ENCODE results near the gene NSMCE1. TPM values are rescaled to one million over a fixed set of nuclear protein-coding genes. Genes with fewer than 3 reads are reported as not detected.

The NSMCE1 gene
- total RNA-seq, 1 donor: 29.5 TPM

DNA sequence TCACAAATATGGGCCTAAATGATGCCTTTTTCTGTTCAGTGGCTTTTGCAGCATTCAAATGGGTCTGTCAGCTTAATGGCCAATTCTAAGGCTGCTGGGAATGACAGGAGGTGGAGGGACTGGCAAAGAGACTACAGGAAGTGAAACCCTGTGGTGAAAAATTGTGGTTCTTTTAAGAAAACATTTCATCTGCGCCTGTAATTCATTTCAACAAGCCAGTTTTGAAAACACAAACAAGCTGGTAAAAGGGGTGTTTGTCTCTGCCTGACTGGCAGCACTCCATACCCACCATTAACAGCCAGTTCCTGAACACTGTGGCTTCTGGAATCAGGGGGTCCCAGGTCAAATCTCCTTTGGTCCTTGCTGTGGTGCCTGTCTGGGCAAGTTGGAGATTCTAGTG, 68.8 kb downstream of the NSMCE1 start:
- peaks cover 68% of the 10 kb centered on the region for H3K4me1 ChIP-seq (ENCODE audit: insufficient read depth, low read length)
- H3K4me3 ChIP-seq (ENCODE audit: low read length): no peak overlapping the region
- H3K27me3 ChIP-seq (ENCODE audit: insufficient read depth, low read length): no peaks in the 10 kb centered on the region
- no peaks in the 10 kb centered on the region for H3K9me3 ChIP-seq (ENCODE audit: low read depth, low read length)

DNA sequence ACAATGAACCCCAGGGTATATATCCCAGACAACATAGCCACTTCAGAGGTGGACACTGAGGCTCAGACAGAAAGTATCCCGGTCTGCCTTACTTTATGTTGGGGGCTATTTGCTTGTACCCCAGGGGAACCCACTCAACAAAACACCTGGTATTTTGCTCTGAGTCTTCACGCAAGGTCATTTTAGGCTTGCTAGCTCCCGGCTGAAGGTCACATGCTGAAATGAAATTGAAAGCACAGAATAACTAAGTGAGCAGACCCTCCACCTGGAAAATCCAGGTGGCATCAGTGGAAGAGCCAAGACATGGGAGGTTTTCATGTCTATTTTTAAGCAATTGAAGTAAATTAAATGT, 69.4 kb downstream of the NSMCE1 start:
- Histone ChIP-seq H3K27me3 (ENCODE audit: insufficient read depth, low read length) (no peaks in the 10 kb centered on the region), H3K9me3 (ENCODE audit: low read depth, low read length) (no peaks in the 10 kb centered on the region), H3K4me1 (ENCODE audit: insufficient read depth, low read length) (peaks cover 62% of the 10 kb centered on the region), H3K4me3 (ENCODE audit: low read length) (no peak overlapping the region)

DNA sequence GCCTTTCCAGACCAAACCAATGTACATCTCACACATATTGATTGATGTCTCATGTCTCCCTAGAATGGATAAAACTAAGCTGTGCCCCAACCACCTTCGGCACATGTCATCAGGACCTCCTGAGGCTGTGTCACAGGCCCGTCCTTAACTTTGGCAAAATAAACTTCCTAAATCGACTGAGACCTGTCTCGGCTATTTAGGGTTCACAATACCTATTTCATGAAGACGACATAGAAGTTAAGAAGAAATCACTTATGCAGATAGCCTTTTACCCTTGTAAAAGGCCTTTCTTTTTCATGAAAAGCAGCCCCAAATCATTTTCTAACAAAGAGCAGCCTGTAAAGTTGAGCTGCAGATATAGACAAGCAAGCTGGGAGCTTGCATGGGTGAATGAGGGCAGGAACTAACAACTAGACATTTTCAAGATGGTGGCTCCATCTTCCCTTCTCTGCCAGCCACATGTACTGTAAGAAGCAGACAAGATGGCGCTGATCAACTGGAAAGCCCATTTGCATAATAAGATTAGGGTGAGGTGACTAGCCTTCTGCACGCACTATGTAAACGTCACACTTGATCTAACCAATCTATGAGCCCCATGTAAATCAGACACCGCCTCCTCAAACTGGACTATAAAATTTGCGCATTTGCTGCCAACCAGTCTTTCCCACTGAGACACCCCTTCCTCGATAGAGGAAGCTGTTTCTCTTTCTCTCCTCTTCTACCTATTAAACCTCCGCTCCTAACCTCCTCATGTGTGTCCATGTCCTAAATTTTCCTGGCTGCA, 69.9 kb downstream of the NSMCE1 start:
- H3K4me3 ChIP-seq (ENCODE audit: low read length): no peak overlapping the region

DNA sequence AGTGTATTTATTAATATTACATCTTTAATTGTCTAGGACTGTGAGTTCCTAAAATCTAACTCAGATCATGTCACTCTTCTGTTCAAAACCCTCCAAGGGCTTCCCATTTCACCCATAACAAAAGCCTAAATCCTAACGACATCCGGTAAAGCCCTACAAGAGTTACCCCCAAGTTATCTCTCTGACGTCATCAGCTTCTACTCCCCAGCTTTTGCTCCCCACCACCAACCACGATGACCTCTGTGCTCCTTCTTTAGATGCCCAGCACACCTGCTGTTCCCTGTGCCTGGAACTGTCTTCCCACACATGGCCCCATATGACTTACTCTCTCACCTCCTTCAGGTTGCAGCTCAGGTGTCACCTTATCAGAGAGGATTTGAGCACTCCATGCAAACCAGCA, 71.6 kb downstream of the NSMCE1 start:
- no peaks in the 10 kb centered on the region for H3K9me3 ChIP-seq (ENCODE audit: low read depth, low read length)
- no peaks in the 10 kb centered on the region for H3K27me3 ChIP-seq (ENCODE audit: insufficient read depth, low read length)
- H3K4me1 ChIP-seq (ENCODE audit: insufficient read depth, low read length): peaks cover 53% of the 10 kb centered on the region
- no peak overlapping the region for H3K4me3 ChIP-seq (ENCODE audit: low read length)

More for the DNA sequence above, 69.9 kb downstream of the NSMCE1 start:
- peaks cover 60% of the 10 kb centered on the region for H3K4me1 ChIP-seq (ENCODE audit: insufficient read depth, low read length)
- no peaks in the 10 kb centered on the region for H3K27me3 ChIP-seq (ENCODE audit: insufficient read depth, low read length)
- H3K9me3 ChIP-seq (ENCODE audit: low read depth, low read length): no peaks in the 10 kb centered on the region

DNA sequence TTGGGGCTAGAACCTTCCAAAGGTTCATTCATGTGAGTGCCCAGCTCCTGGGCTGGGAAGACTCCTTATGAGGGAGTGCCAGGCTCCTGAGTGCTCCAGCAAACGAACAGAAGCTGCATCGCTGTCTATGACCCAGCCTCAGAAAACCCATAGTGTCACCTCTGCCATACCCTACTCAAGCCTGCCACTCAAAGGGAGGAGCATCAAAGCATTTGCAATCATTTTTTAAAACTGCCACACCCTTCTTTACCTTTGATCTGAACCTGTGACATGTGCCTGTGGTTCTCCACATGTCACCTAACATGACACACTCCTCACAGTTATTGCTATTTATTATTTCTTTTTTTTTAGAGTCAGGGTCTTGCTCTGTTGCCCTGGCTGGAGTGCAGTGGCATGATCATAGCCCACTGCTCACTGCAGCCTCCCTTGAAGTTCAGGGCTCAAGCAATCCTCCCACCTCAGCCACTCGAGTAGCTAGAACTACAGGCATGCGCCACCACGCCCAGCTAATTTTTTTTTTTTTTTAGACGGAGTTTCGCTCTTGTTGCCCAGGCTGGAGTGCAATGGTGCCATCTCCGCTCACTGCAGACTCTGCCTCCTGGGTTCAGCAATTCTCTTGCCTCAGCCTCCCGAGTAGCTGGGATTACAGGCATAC, 72.5 kb downstream of the NSMCE1 start:
- Histone ChIP-seq H3K9me3 (ENCODE audit: low read depth, low read length) (no peaks in the 10 kb centered on the region), H3K4me1 (ENCODE audit: insufficient read depth, low read length) (peaks cover 46% of the 10 kb centered on the region), H3K27me3 (ENCODE audit: insufficient read depth, low read length) (no peaks in the 10 kb centered on the region), H3K4me3 (ENCODE audit: low read length) (no peak overlapping the region)

DNA sequence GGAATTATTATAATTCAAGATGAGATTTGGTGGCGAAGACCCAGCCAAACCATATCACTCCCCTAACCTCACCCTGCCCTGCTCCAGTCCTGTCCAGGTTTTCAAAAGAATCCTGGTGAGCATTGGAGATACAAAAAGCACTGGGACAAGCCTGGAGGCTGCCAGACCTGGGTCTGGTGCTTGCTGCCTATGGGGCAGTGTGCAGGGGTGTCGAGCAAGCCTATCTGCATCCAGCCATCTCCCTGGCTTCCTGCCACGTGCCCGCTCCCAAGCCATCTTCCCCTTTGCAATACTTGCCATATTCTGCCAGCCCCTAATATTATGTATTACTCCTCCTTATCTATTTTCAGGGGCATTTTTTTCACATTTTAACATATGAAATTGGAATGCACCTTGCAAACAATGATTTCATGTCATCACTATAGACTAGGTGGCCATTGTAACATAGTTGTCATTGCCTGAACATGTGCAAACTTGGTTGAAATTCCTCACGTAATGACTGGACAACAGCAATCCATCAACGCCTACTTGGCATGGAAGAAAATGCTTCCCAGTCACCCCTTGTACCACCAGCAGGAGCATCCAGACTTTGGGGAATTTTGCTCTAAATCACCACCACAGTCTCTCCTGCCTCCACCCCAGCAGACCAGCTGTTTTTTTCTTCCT, 73.4 kb downstream of the NSMCE1 start:
- H3K4me1 ChIP-seq (ENCODE audit: insufficient read depth, low read length): peaks cover 45% of the 10 kb centered on the region
- H3K9me3 ChIP-seq (ENCODE audit: low read depth, low read length): no peaks in the 10 kb centered on the region
- no peak overlapping the region for H3K4me3 ChIP-seq (ENCODE audit: low read length)
- H3K27me3 ChIP-seq (ENCODE audit: insufficient read depth, low read length): no peaks in the 10 kb centered on the region

DNA sequence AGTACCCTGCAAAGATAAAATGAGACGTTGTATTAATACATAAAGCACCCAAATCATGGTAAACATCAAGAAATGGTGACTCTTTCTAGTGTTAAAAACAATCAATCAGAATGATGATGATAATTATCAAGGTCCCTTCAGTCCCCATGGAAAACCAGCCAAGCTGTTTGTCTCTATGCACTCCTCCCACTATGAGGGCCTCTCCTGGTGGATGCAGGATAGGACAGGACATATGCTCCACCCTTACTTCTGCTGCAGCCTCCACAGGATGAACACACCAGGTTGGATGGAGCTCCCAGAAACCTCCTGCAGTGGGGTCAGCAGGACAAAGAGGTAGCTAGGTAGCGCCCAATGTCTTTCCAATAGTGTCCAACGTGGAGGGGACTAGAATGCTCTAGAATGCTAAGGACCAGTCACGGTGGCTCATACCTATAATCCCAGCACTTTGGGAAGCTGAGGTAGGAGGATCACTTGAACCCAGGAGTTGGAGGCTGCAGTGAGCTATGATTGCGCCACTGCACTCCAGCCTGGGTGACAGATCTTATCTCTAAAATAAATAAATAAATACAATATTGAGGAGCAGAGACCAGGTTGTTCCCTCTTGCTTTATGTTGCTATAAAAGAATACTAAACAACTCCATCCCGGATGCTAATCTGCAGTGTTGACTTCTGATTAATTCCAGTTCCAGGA, 75.1 kb downstream of the NSMCE1 start:
- Histone ChIP-seq H3K27me3 (ENCODE audit: insufficient read depth, low read length) (no peaks in the 10 kb centered on the region), H3K4me1 (ENCODE audit: insufficient read depth, low read length) (peaks cover 28% of the 10 kb centered on the region), H3K4me3 (ENCODE audit: low read length) (no peak overlapping the region), H3K9me3 (ENCODE audit: low read depth, low read length) (no peaks in the 10 kb centered on the region)

DNA sequence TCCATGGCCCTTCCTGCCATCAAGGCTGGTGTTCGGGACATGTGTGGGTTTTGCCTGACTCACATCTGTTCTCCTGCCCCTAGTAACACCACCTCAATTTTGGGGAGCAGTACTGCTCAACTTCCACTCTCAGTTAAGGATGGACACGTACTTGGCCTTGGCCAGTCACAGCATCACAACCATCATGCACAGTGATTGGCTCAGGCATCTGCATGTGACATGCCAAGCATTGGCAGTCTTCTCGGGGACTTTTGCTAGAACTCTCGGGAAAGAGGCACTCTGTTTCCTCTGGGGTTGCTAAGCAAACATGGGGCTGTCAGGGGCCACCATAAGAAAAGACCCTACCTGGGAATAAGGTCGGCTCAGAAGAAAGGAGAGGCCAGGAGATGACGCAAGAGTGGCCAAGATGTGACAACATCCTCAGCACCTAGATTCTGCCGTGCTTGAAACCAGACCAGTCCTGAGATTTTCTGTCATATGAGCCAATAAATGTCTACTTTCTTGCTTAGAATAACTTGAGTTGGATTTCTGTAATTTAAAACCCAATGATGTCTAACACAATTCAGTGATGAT, 77.1 kb downstream of the NSMCE1 start:
- Histone ChIP-seq H3K27me3 (ENCODE audit: insufficient read depth, low read length) (no peaks in the 10 kb centered on the region), H3K9me3 (ENCODE audit: low read depth, low read length) (no peaks in the 10 kb centered on the region), H3K4me1 (ENCODE audit: insufficient read depth, low read length) (peaks cover 16% of the 10 kb centered on the region), H3K4me3 (ENCODE audit: low read length) (no peak overlapping the region)

DNA sequence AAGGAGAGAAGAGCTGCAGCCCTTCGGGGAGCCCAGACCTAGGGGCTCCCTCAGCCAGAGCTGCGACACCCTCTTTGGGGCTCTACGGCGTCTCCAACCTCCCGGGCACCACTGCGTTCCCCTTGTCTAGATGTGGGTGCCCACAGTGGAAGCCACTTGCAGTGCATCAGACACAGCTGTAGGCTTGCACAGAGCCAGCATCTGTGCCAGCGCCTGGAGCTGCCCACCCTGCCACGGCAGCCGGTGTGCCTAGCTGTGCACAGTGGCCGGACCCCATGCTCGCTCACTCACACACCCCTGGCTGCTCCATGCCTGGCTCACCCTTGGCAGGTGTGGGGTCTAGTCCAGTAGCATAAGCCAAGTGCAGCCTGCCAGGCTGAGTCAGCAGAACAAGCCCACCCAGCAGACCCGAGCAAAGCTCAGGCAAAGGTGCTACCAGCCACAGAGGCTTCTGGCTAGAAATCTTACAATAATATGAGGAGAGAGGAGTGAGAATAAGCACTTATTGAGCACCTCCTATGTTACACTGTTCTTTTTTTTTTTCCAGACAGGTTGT, 78.2 kb downstream of the NSMCE1 start:
- no peaks in the 10 kb centered on the region for H3K27me3 ChIP-seq (ENCODE audit: insufficient read depth, low read length)
- H3K4me3 ChIP-seq (ENCODE audit: low read length): no peak overlapping the region
- H3K9me3 ChIP-seq (ENCODE audit: low read depth, low read length): no peaks in the 10 kb centered on the region
- peaks cover 6% of the 10 kb centered on the region for H3K4me1 ChIP-seq (ENCODE audit: insufficient read depth, low read length)

DNA sequence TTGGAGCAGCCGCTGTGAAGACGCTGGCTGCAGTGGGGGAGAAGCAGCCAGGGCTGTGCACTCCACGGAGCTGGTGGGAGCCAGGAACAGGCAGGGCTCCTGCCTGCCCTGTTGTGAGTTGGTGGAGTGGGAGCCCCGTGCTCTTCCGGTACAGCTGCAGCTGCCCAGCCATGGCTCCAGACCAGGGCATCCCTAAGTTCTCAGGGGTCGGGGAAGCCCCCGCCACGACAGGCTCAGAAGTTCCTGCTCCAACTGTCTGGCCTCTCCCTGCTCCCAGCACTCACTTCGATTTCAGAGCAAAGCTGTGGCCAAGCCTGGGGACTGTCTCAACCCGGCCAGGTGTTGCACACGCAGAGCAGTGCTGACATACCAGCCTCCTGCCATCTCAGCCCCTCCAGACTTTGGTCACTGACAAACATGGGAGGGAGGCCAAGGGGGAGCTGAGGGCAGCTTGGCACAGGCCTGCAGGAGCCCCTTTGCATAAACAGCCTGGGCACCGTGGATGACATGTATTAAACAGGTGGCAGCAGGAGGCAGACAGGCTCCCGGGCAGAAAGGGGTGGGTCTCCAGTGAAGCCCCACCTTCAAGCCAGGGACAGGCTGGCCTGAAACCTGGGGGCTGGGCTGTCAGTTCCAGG, 79.1 kb downstream of the NSMCE1 start:
- H3K27me3 ChIP-seq (ENCODE audit: insufficient read depth, low read length): no peaks in the 10 kb centered on the region
- no peaks in the 10 kb centered on the region for H3K4me1 ChIP-seq (ENCODE audit: insufficient read depth, low read length)
- no peak overlapping the region for H3K4me3 ChIP-seq (ENCODE audit: low read length)
- H3K9me3 ChIP-seq (ENCODE audit: low read depth, low read length): no peaks in the 10 kb centered on the region

DNA sequence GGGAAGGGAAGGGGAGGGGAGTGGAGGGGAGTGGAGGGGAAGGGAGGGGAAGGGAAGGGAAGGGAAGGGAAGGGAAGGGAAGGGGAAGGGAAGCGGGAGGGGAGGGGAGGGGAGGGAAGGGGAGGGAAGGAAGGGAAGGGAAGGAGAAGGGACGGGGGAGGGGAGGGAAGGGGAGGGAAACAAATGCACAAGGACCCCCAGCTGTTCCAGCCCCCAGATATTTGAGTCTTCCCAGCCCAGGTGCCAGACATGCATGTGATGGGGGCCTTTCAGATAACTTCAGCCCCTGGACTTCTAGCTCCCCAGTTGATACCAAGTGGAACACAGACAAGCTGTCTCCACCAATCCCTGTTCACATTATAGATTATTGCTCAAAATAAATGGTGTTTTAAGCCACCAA, 79.9 kb downstream of the NSMCE1 start:
- no peak overlapping the region for H3K4me3 ChIP-seq (ENCODE audit: low read length)
- H3K4me1 ChIP-seq (ENCODE audit: insufficient read depth, low read length): no peaks in the 10 kb centered on the region
- no peaks in the 10 kb centered on the region for H3K27me3 ChIP-seq (ENCODE audit: insufficient read depth, low read length)
- H3K9me3 ChIP-seq (ENCODE audit: low read depth, low read length): no peaks in the 10 kb centered on the region

DNA sequence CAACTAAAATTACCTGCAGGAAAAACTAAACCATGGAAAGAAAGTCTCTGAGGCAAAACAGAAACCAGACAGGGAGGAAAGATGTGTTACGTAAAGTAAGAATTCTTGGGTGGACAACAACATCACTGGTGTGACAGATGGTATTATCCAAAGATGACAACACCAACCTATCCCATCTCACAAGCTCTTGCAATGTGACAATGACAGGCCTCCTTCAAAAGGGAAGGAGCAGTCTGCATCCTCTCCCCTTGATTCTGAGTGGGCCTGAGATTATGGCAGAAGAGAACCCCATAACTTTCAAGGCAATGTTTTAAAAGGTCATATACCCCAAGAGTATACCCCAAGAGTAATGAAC, 82.8 kb downstream of the NSMCE1 start:
- H3K27me3 ChIP-seq (ENCODE audit: insufficient read depth, low read length): no peaks in the 10 kb centered on the region

DNA sequence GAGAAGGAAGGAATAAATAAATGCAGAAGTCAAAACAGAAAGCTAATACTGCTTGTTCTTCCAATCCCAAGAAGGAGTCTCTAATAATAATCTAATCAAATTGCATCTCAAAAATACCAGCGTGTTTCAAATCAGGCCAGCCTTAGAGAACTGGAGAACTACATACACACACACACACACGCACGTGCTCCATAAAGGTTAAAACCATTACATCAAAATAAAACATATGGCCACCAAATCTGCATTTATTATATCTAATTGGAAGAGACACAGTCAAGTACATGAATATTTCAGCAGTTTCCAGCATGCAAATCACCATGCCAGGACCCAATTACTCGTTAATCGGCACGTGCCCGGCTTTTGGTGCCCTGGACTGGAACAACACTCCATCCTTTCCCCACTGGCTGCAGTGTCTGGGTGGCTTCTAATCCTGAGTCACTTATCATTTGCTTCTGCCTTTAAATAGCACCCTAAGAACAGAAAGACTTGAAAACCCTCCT, 85.6 kb downstream of the NSMCE1 start:
- Histone ChIP-seq H3K4me1 (ENCODE audit: insufficient read depth, low read length) (peaks cover 18% of the 10 kb centered on the region), H3K4me3 (ENCODE audit: low read length) (no peak overlapping the region), H3K27me3 (ENCODE audit: insufficient read depth, low read length) (no peaks in the 10 kb centered on the region), H3K9me3 (ENCODE audit: low read depth, low read length) (no peaks in the 10 kb centered on the region)

More for the DNA sequence above, 82.8 kb downstream of the NSMCE1 start:
- Histone ChIP-seq H3K4me1 (ENCODE audit: insufficient read depth, low read length) (no peaks in the 10 kb centered on the region), H3K4me3 (ENCODE audit: low read length) (no peak overlapping the region), H3K9me3 (ENCODE audit: low read depth, low read length) (no peaks in the 10 kb centered on the region)

Measured in mononuclear cell (primary cell).